ENCODE data around the gene UBE2N.
A peak's percentile ranks its signal among the peaks of the same experiment; 100 is the strongest.

UBE2N gene

GRCh38 chr12:93441617-93442410 lies at the start of gene UBE2N:
TSS of gene UBE2N (minus strand) at chr12:93441947. CDS start at chr12:93441884, 63 bp downstream.
- Histone ChIP-seq H3K9ac (peak within 1 kb of the TSS; percentile 89), H3K4me2 (peak within 1 kb of the TSS; percentile 100), H3K79me2 (ENCODE audit: insufficient read depth, low read depth) (peaks cover 46% of the 10 kb centered on the region), H3K36me3 (ENCODE audit: insufficient read depth) (no peaks in the 10 kb centered on the region), H3K4me1 (ENCODE audit: low read depth, poor library complexity, severe bottlenecking) (peaks cover 40% of the 10 kb centered on the region), H3K27me3 (ENCODE audit: insufficient read depth, low read depth) (no peaks in the 10 kb centered on the region), H2AFZ (ENCODE audit: low read depth) (peak within 1 kb of the TSS; percentile 96), H4K20me1 (ENCODE audit: insufficient read depth) (peaks cover 39% of the 10 kb centered on the region), H3K27ac (peak within 1 kb of the TSS; percentile 74), H3K4me3 (IDR thresholded peaks at IDR 0.05; ENCODE audit: insufficient read depth, low read depth, low read length) (no peak within 1 kb of the TSS)
- TF ChIP-seq CTCF (conservative IDR thresholded peaks at IDR 0.05; ENCODE audit: low read depth, low read length), result no peak

- Histone ChIP-seq H3K27me3 (ENCODE audit: insufficient read depth, low read depth) (no peaks in the 10 kb centered on the region), H2AFZ (ENCODE audit: low read depth) (no peak overlapping the region), H3K4me1 (ENCODE audit: low read depth, poor library complexity, severe bottlenecking) (peaks cover 27% of the 10 kb centered on the region), H3K36me3 (ENCODE audit: insufficient read depth) (0 out of 2 replicates have a peak, but pooled peaks cover 9% of the 10 kb centered on the region), H3K27ac (no peak overlapping the region), H3K79me2 (ENCODE audit: insufficient read depth, low read depth) (no peaks in the 10 kb centered on the region), H3K4me2 (no peak overlapping the region), H3K9ac (no peak overlapping the region), H3K4me3 (IDR thresholded peaks at IDR 0.05; ENCODE audit: insufficient read depth, low read depth, low read length) (no peak overlapping the region), H4K20me1 (ENCODE audit: insufficient read depth) (no peaks in the 10 kb centered on the region)
- TF ChIP-seq CTCF (conservative IDR thresholded peaks at IDR 0.05; ENCODE audit: low read depth, low read length), result no peak
Observed at GRCh38 chr12:93484315-93484981, 42.7 kb upstream of the UBE2N start.

- H3K9ac ChIP-seq, result no peak overlapping the region
- no peak for TF ChIP-seq CTCF (conservative IDR thresholded peaks at IDR 0.05; ENCODE audit: low read depth, low read length)
- H3K36me3 ChIP-seq (ENCODE audit: insufficient read depth), result 0 out of 2 replicates have a peak, but pooled peaks cover 6% of the 10 kb centered on the region
- H3K27me3 ChIP-seq (ENCODE audit: insufficient read depth, low read depth), result no peaks in the 10 kb centered on the region
- H4K20me1 ChIP-seq (ENCODE audit: insufficient read depth), result no peaks in the 10 kb centered on the region
- peaks cover 27% of the 10 kb centered on the region for H3K4me1 ChIP-seq (ENCODE audit: low read depth, poor library complexity, severe bottlenecking)
- no peak overlapping the region for H3K4me3 ChIP-seq (IDR thresholded peaks at IDR 0.05; ENCODE audit: insufficient read depth, low read depth, low read length)
- no peak overlapping the region for H2AFZ ChIP-seq (ENCODE audit: low read depth)
- no peak overlapping the region for H3K27ac ChIP-seq
- no peaks in the 10 kb centered on the region for H3K79me2 ChIP-seq (ENCODE audit: insufficient read depth, low read depth)
- H3K4me2 ChIP-seq, result no peak overlapping the region
Observed at GRCh38 chr12:93483151-93483807, 41.5 kb upstream of the UBE2N start.

- H3K36me3 ChIP-seq (ENCODE audit: insufficient read depth), result 0 out of 2 replicates have a peak, but pooled peaks cover 5% of the 10 kb centered on the region
Observed at GRCh38 chr12:93482721-93483120, 41.0 kb upstream of the UBE2N start.

More at GRCh38 chr12:93482721-93483120, 41.0 kb upstream of the UBE2N start:
- Histone ChIP-seq H3K79me2 (ENCODE audit: insufficient read depth, low read depth) (no peaks in the 10 kb centered on the region), H3K4me2 (no peak overlapping the region), H3K9ac (no peak overlapping the region), H3K27ac (no peak overlapping the region), H3K27me3 (ENCODE audit: insufficient read depth, low read depth) (no peaks in the 10 kb centered on the region), H2AFZ (ENCODE audit: low read depth) (no peak overlapping the region), H3K4me1 (ENCODE audit: low read depth, poor library complexity, severe bottlenecking) (peaks cover 27% of the 10 kb centered on the region), H3K4me3 (IDR thresholded peaks at IDR 0.05; ENCODE audit: insufficient read depth, low read depth, low read length) (no peak overlapping the region), H4K20me1 (ENCODE audit: insufficient read depth) (no peaks in the 10 kb centered on the region)
- TF ChIP-seq CTCF (conservative IDR thresholded peaks at IDR 0.05; ENCODE audit: low read depth, low read length), result no peak
